HFF-Myc (cell line): ENCODE measurements around the gene SLC1A3.

Source experiments
- DNase-seq: peaks from one replicate; pipeline ENCODE4 v3.0.0-alpha.2; 2011; ENCODE audit warnings: low read depth; ENCODE audit errors: extremely low read depth
- H3K4me3 ChIP-seq: replicated peaks from 2 replicates; pipeline ENCODE4 v1.5.1; 2011; ENCODE audit warnings: low read depth, mild to moderate bottlenecking, control low read depth, low read length
- CTCF ChIP-seq: IDR thresholded peaks from 2 replicates; pipeline ENCODE4 v1.5.1; 2012; ENCODE audit warnings: mild to moderate bottlenecking, low read depth, low read length, control low read depth; ENCODE audit errors: missing control alignments

The SLC1A3 gene

GRCh38 chr5:36688722-36689121, 82.3 kb downstream of the SLC1A3 start:
- no peak for DNase-seq
- peak; percentile 57 for TF ChIP-seq CTCF
- H3K4me3 ChIP-seq, result no peak overlapping the region

GRCh38 chr5:36689225-36689624, 82.8 kb downstream of the SLC1A3 start:
- DNase-seq, result no peak
- no peak overlapping the region for H3K4me3 ChIP-seq
- no peak for TF ChIP-seq CTCF

GRCh38 chr5:36690041-36690961, 83.9 kb downstream of the SLC1A3 start:
- peak; percentile 67 for DNase-seq
- peak overlapping the region; percentile 31 for H3K4me3 ChIP-seq
- peak; percentile 91 for TF ChIP-seq CTCF

- no peak for DNase-seq
- no peak overlapping the region for H3K4me3 ChIP-seq
- TF ChIP-seq CTCF, result no peak
Measured at GRCh38 chr5:36691226-36691625, 84.8 kb downstream of the SLC1A3 start.

GRCh38 chr5:36691696-36692371, 85.4 kb downstream of the SLC1A3 start:
- TF ChIP-seq CTCF, result no peak
- DNase-seq, result no peak
- H3K4me3 ChIP-seq, result no peak overlapping the region

- no peak for DNase-seq
Measured at GRCh38 chr5:36692791-36693763, 86.7 kb downstream of the SLC1A3 start.

More at GRCh38 chr5:36692791-36693763, 86.7 kb downstream of the SLC1A3 start:
- 0 out of 2 replicates have a peak overlapping the region, but pooled peaks have one; percentile 10 for H3K4me3 ChIP-seq
- TF ChIP-seq CTCF, result peak; percentile 80
